ENCODE data around the gene BICD1.

The BICD1 gene

GRCh38 chr12:32418903-32419519 lies 312.4 kb downstream of the BICD1 start:
- DNase-seq = no peak

- DNase-seq = no peak
Observed at GRCh38 chr12:32419520-32419960, 312.9 kb downstream of the BICD1 start.

- DNase-seq = no peak
Observed at GRCh38 chr12:32420356-32420755, 313.7 kb downstream of the BICD1 start.

- no peak for DNase-seq
Observed at GRCh38 chr12:32423559-32423958, 316.9 kb downstream of the BICD1 start.

GRCh38 chr12:32431025-32431424 lies 324.4 kb downstream of the BICD1 start:
- DNase-seq = no peak

All from activated CD4-positive, alpha-beta T cell treated with anti-CD3 and anti-CD28 coated beads for 4 hours (primary cell).